Jurkat, Clone E6-1 (cell line): ENCODE results near the gene USE1.

Experiments used
- DNase-seq: peaks from one replicate; pipeline ENCODE4 v3.0.0-alpha.2; 2011; ENCODE audit warnings: low read depth, low spot score
- H3K4me3 ChIP-seq: 2 replicates; pipeline ENCODE4 v1.5.1; 2011; ENCODE audit warnings: mild to moderate bottlenecking, low read length, control low read depth, moderate library complexity

Gene USE1

GRCh38 chr19:17202249-17202648 lies 12.9 kb upstream of the USE1 start:
- DNase-seq, result no peak
- H3K4me3 ChIP-seq, result no peak overlapping the region

GRCh38 chr19:17202713-17203112 lies 12.4 kb upstream of the USE1 start:
- no peak overlapping the region for H3K4me3 ChIP-seq
- DNase-seq, result no peak

GRCh38 chr19:17205237-17206140 lies 9.7 kb upstream of the USE1 start:
- peak; percentile 18 for DNase-seq
- no peak overlapping the region for H3K4me3 ChIP-seq

GRCh38 chr19:17206736-17207581 lies 8.2 kb upstream of the USE1 start:
- no peak overlapping the region for H3K4me3 ChIP-seq
- no peak for DNase-seq

GRCh38 chr19:17209126-17210036 lies 5.8 kb upstream of the USE1 start:
- H3K4me3 ChIP-seq, result no peak overlapping the region
- peak; percentile 73 for DNase-seq

- H3K4me3 ChIP-seq, result no peak overlapping the region
- no peak for DNase-seq
Observed at GRCh38 chr19:17210296-17210695, 4.9 kb upstream of the USE1 start.

- no peak for DNase-seq
- H3K4me3 ChIP-seq, result no peak overlapping the region
Observed at GRCh38 chr19:17211547-17212446, 3.4 kb upstream of the USE1 start.

GRCh38 chr19:17213334-17213733 lies 1.8 kb upstream of the USE1 start:
- H3K4me3 ChIP-seq, result no peak overlapping the region
- no peak for DNase-seq

GRCh38 chr19:17214508-17215126 lies 540 bp upstream of the USE1 start:
- DNase-seq, result no peak
- H3K4me3 ChIP-seq, result peak overlapping the region; percentile 80

- peak overlapping the region; percentile 80 for H3K4me3 ChIP-seq
- no peak for DNase-seq
Observed at GRCh38 chr19:17216058-17216670, 1.0 kb downstream of the USE1 start.

GRCh38 chr19:17219286-17219685 lies 4.1 kb downstream of the USE1 start:
- no peak overlapping the region for H3K4me3 ChIP-seq
- no peak for DNase-seq

GRCh38 chr19:17220207-17220758 lies 5.1 kb downstream of the USE1 start:
- no peak overlapping the region for H3K4me3 ChIP-seq
- DNase-seq, result no peak

- no peak overlapping the region for H3K4me3 ChIP-seq
Observed at GRCh38 chr19:17225053-17225452, 9.9 kb downstream of the USE1 start.

GRCh38 chr19:17226002-17226933 lies 11.1 kb downstream of the USE1 start, which contains the start of gene OCEL1:
Gene OCEL1 (plus strand): TSS chr19:17226226. CDS start chr19:17226248, 22 bp downstream.
- peak; percentile 96 for DNase-seq
- H3K4me3 ChIP-seq, result peak within 1 kb of the TSS; percentile 58

More at GRCh38 chr19:17225053-17225452, 9.9 kb downstream of the USE1 start:
- DNase-seq, result no peak

GRCh38 chr19:17227798-17228367 lies 12.7 kb downstream of the USE1 start:
- no peak for DNase-seq
- H3K4me3 ChIP-seq, result no peak overlapping the region

GRCh38 chr19:17229890-17230289 lies 14.7 kb downstream of the USE1 start:
- DNase-seq, result no peak

More at GRCh38 chr19:17229890-17230289, 14.7 kb downstream of the USE1 start:
- H3K4me3 ChIP-seq, result no peak overlapping the region
